ENCODE results near the gene FRK. TPM values are rescaled to one million over a fixed set of nuclear protein-coding genes. Genes with fewer than 3 reads are reported as not detected.

The FRK gene
- total RNA-seq, 1 donor from 2014 or later: 7.4 TPM

GRCh38 chr6:116010386-116010785, 50.3 kb downstream of the FRK start:
- no peak for TF ChIP-seq CTCF (IDR thresholded peaks at IDR 0.05)
- intact Hi-C loops (cut with DNase I): loop anchor here (5.0 kb wide), 1 partner anchor 87 kb away; no protein-coding TSS in a partner anchor
- DNase-seq (no peak), ATAC-seq (no peak)
- H3K4me3 ChIP-seq: no peak overlapping the region
- no peaks in the 10 kb centered on the region for H3K27me3 ChIP-seq (ENCODE audit: low read depth)
- no peak overlapping the region for H3K27ac ChIP-seq
- H3K9me3 ChIP-seq: no peaks in the 10 kb centered on the region
- peaks cover 36% of the 10 kb centered on the region for H3K4me1 ChIP-seq
- H3K36me3 ChIP-seq: no peaks in the 10 kb centered on the region

GRCh38 chr6:116008470-116009243, 52.0 kb downstream of the FRK start:
- H3K36me3 ChIP-seq: no peaks in the 10 kb centered on the region
- peak in 1 of 2 donors; percentile 72 for ATAC-seq
- peaks cover 36% of the 10 kb centered on the region for H3K4me1 ChIP-seq
- TF ChIP-seq CTCF (IDR thresholded peaks at IDR 0.05): no peak
- H3K27me3 ChIP-seq (ENCODE audit: low read depth): no peaks in the 10 kb centered on the region
- H3K27ac ChIP-seq: peak overlapping the region; percentile 42
- intact Hi-C loops (cut with DNase I): no loop called here
- DNase-seq: no peak
- no peak overlapping the region for H3K4me3 ChIP-seq
- H3K9me3 ChIP-seq: no peaks in the 10 kb centered on the region

- Histone ChIP-seq H3K27me3 (ENCODE audit: low read depth) (no peaks in the 10 kb centered on the region), H3K4me1 (peaks cover 6% of the 10 kb centered on the region), H3K27ac (no peak overlapping the region), H3K4me3 (no peak overlapping the region), H3K36me3 (no peaks in the 10 kb centered on the region), H3K9me3 (no peaks in the 10 kb centered on the region)
- no peak for DNase-seq
- TF ChIP-seq CTCF (IDR thresholded peaks at IDR 0.05): no peak
- intact Hi-C loops (cut with DNase I): no loop called here
- no peak for ATAC-seq
These were observed 55.6 kb downstream of the FRK start for GRCh38 chr6:116004841-116005815.

- peaks cover 3% of the 10 kb centered on the region for H3K4me1 ChIP-seq
- no peak for TF ChIP-seq CTCF (IDR thresholded peaks at IDR 0.05)
- DNase-seq (no peak), ATAC-seq (no peak)
- no peaks in the 10 kb centered on the region for H3K9me3 ChIP-seq
- no peak overlapping the region for H3K4me3 ChIP-seq
- no peaks in the 10 kb centered on the region for H3K27me3 ChIP-seq (ENCODE audit: low read depth)
- no peaks in the 10 kb centered on the region for H3K36me3 ChIP-seq
- intact Hi-C loops (cut with DNase I): no loop called here
- no peak overlapping the region for H3K27ac ChIP-seq
These were observed 57.0 kb downstream of the FRK start for GRCh38 chr6:116003668-116004067.

GRCh38 chr6:116002756-116003155, 57.9 kb downstream of the FRK start:
- no peaks in the 10 kb centered on the region for H3K9me3 ChIP-seq
- ATAC-seq (no peak), DNase-seq (no peak)
- H3K27me3 ChIP-seq (ENCODE audit: low read depth): no peaks in the 10 kb centered on the region
- H3K27ac ChIP-seq: no peak overlapping the region
- intact Hi-C loops (cut with DNase I): no loop called here
- no peak for TF ChIP-seq CTCF (IDR thresholded peaks at IDR 0.05)
- H3K4me3 ChIP-seq: no peak overlapping the region
- H3K4me1 ChIP-seq: no peaks in the 10 kb centered on the region
- H3K36me3 ChIP-seq: no peaks in the 10 kb centered on the region
